ENCODE data around the gene RPP25L.
A peak's percentile ranks its signal among the peaks of the same experiment; 100 is the strongest.

Gene RPP25L

GRCh38 chr9:34653151-34654072 is 41.5 kb upstream of the RPP25L start:
- DNase-seq (ENCODE audit: low read depth, low spot score), result no peak
- no peak for TF ChIP-seq CTCF (IDR thresholded peaks at IDR 0.05; ENCODE audit: low read depth, low read length)
- H3K4me3 ChIP-seq (ENCODE audit: low read depth, low read length), result no peak overlapping the region
- in situ Hi-C loops (cut with HindIII; ENCODE audit: low sequenced_read_pairs), result no loop called here

- no peak for TF ChIP-seq CTCF (IDR thresholded peaks at IDR 0.05; ENCODE audit: low read depth, low read length)
- in situ Hi-C loops (cut with HindIII; ENCODE audit: low sequenced_read_pairs), result no loop called here
- DNase-seq (ENCODE audit: low read depth, low spot score), result no peak
- H3K4me3 ChIP-seq (ENCODE audit: low read depth, low read length), result peak overlapping the region; percentile 35
These were observed 40.7 kb upstream of the RPP25L start for GRCh38 chr9:34652602-34653000.

- TF ChIP-seq CTCF (IDR thresholded peaks at IDR 0.05; ENCODE audit: low read depth, low read length), result no peak
- peak within 1 kb of the TSS; percentile 35 for H3K4me3 ChIP-seq (ENCODE audit: low read depth, low read length)
- DNase-seq (ENCODE audit: low read depth, low spot score), result peak; percentile 80
- in situ Hi-C loops (cut with HindIII; ENCODE audit: low sequenced_read_pairs), result no loop called here
These were observed 40.1 kb upstream of the RPP25L start, which contains the start of gene IL11RA for GRCh38 chr9:34651876-34652601. TSS of gene IL11RA (plus strand) at chr9:34652185. CDS start at chr9:34655218, 3,033 bp downstream.

GRCh38 chr9:34651321-34651720 is 39.4 kb upstream of the RPP25L start:
- in situ Hi-C loops (cut with HindIII; ENCODE audit: low sequenced_read_pairs), result no loop called here
- peak; percentile 18 for DNase-seq (ENCODE audit: low read depth, low spot score)
- no peak for TF ChIP-seq CTCF (IDR thresholded peaks at IDR 0.05; ENCODE audit: low read depth, low read length)
- H3K4me3 ChIP-seq (ENCODE audit: low read depth, low read length), result peak overlapping the region; percentile 35

- DNase-seq (ENCODE audit: low read depth, low spot score), result peak; percentile 52
- in situ Hi-C loops (cut with HindIII; ENCODE audit: low sequenced_read_pairs), result no loop called here
- H3K4me3 ChIP-seq (ENCODE audit: low read depth, low read length), result no peak overlapping the region
- TF ChIP-seq CTCF (IDR thresholded peaks at IDR 0.05; ENCODE audit: low read depth, low read length), result no peak
These were observed 38.9 kb upstream of the RPP25L start for GRCh38 chr9:34650816-34651215.

GRCh38 chr9:34648673-34649072 is 36.8 kb upstream of the RPP25L start:
- TF ChIP-seq CTCF (IDR thresholded peaks at IDR 0.05; ENCODE audit: low read depth, low read length), result no peak
- DNase-seq (ENCODE audit: low read depth, low spot score), result no peak
- no peak overlapping the region for H3K4me3 ChIP-seq (ENCODE audit: low read depth, low read length)
- in situ Hi-C loops (cut with HindIII; ENCODE audit: low sequenced_read_pairs), result no loop called here
